IMR-90 (cell line): ENCODE data around the gene RPL27A.

Source experiments
- BHLHE40 ChIP-seq: fragments of 150-350 bp; IDR thresholded peaks from 2 replicates; pipeline ENCODE4 v1.6.1; 2016; ENCODE audit warnings: mild to moderate bottlenecking, low read depth, low read length
- CEBPB ChIP-seq: IDR thresholded peaks from 2 replicates; pipeline ENCODE4 v1.6.1; 2012; ENCODE audit warnings: low read depth, low read length, improper control_type of control experiment
- CHD1 ChIP-seq: IDR thresholded peaks from 2 replicates; pipeline ENCODE4 v1.6.1; 2012; ENCODE audit warnings: low read depth, low read length, improper control_type of control experiment
- MAZ ChIP-seq: IDR thresholded peaks from 2 replicates; pipeline ENCODE4 v1.6.1; 2012; ENCODE audit warnings: low read depth, mild to moderate bottlenecking, low read length, improper control_type of control experiment, moderate library complexity, borderline replicate concordance
- MXI1 ChIP-seq: IDR thresholded peaks from 2 replicates; pipeline ENCODE4 v1.6.1; 2012; ENCODE audit warnings: low read depth, mild to moderate bottlenecking, low read length, moderate library complexity, borderline replicate concordance
- POLR2A ChIP-seq: IDR thresholded peaks from 2 replicates; pipeline ENCODE4 v1.6.1; 2012; ENCODE audit warnings: mild to moderate bottlenecking, low read depth, low read length
- RAD21 ChIP-seq: IDR thresholded peaks from 2 replicates; pipeline ENCODE4 v1.6.1; 2012; ENCODE audit warnings: low read length, improper control_type of control experiment
- RFX5 ChIP-seq: IDR thresholded peaks from 2 replicates; pipeline ENCODE4 v1.8.0; 2012; ENCODE audit warnings: low read depth, mild to moderate bottlenecking, low read length, moderate library complexity
- SMC3 ChIP-seq: fragments of 150-350 bp; IDR thresholded peaks from 2 replicates; pipeline ENCODE4 v1.6.1; 2016; ENCODE audit warnings: low read depth, mild to moderate bottlenecking, antibody characterized with exemption, low read length, moderate library complexity
- TF ChIP-seq, protein P1 (sequence below): fragments of 150-350 bp; IDR thresholded peaks from 2 replicates; pipeline ENCODE4 v1.6.1; 2017; ENCODE audit warnings: mild to moderate bottlenecking, antibody characterized with exemption, low read length, low read depth
- TF ChIP-seq, protein P2 (sequence below): conservative IDR thresholded peaks from 2 replicates; pipeline ENCODE4 v1.5.1; 2012; ENCODE audit warnings: mild to moderate bottlenecking, low read depth, low read length, improper control_type of control experiment

- TF ChIP-seq, protein P1, sequence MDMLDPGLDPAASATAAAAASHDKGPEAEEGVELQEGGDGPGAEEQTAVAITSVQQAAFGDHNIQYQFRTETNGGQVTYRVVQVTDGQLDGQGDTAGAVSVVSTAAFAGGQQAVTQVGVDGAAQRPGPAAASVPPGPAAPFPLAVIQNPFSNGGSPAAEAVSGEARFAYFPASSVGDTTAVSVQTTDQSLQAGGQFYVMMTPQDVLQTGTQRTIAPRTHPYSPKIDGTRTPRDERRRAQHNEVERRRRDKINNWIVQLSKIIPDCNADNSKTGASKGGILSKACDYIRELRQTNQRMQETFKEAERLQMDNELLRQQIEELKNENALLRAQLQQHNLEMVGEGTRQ: no peak
- TF ChIP-seq CEBPB (no peak), BHLHE40 (no peak), POLR2A (no peak), MXI1 (no peak), SMC3 (no peak), CHD1 (no peak), RFX5 (no peak), MAZ (no peak), RAD21 (no peak)
- TF ChIP-seq, protein P2, sequence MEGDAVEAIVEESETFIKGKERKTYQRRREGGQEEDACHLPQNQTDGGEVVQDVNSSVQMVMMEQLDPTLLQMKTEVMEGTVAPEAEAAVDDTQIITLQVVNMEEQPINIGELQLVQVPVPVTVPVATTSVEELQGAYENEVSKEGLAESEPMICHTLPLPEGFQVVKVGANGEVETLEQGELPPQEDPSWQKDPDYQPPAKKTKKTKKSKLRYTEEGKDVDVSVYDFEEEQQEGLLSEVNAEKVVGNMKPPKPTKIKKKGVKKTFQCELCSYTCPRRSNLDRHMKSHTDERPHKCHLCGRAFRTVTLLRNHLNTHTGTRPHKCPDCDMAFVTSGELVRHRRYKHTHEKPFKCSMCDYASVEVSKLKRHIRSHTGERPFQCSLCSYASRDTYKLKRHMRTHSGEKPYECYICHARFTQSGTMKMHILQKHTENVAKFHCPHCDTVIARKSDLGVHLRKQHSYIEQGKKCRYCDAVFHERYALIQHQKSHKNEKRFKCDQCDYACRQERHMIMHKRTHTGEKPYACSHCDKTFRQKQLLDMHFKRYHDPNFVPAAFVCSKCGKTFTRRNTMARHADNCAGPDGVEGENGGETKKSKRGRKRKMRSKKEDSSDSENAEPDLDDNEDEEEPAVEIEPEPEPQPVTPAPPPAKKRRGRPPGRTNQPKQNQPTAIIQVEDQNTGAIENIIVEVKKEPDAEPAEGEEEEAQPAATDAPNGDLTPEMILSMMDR: no peak
Observed at GRCh38 chr11:8721609-8722500, 39.3 kb downstream of the RPL27A start.
